Caco-2 (cell line): Measurements from ENCODE around the gene RACGAP1. TPM values are rescaled to one million over a fixed set of nuclear protein-coding genes. Genes with fewer than 3 reads are reported as not detected.

ENCODE experiments used
- BruUV-seq: library from RNA; stranded (reverse); fragments of 400-500 nt; replicated peaks from 2 replicates; lab custom pipeline; 2021; lab: Mats Ljungman, UMichigan
- CTCF ChIA-PET: fragments of 300-600 bp; sonication (Branson Sonifier 250); formaldehyde crosslinking; loops from one replicate; lab custom pipeline; 2022; ENCODE audit warnings: antibody characterized with exemption; lab: Charles Lee
- POLR2A ChIA-PET: fragments of 300-600 bp; sonication (Branson Sonifier 250); formaldehyde crosslinking; loops from one replicate; lab custom pipeline; 2022; ENCODE audit warnings: antibody characterized with exemption; lab: Charles Lee
- DNase-seq, 2 experiments: peaks; one replicate each; pipeline versions ENCODE4 v3.0.0 to v3.0.0-alpha.2; 2020 to 2022
- H3K27me3 ChIP-seq: replicated peaks from 2 replicates; pipeline ENCODE4 v1.6.0; 2011; ENCODE audit warnings: low read length; ENCODE audit not compliant: control insufficient read depth, insufficient read depth
- H3K36me3 ChIP-seq: 2 replicates; pipeline ENCODE4 v1.5.1; 2011; ENCODE audit warnings: low read length; ENCODE audit not compliant: control insufficient read depth, insufficient read depth
- H3K4me1 ChIP-seq: fragments of 250-450 bp; sonication (Bioruptor Pico); 2 replicates; pipeline ENCODE4 v1.5.1; 2020; ENCODE audit warnings: mild to moderate bottlenecking
- H3K4me3 ChIP-seq: 2 replicates; pipeline ENCODE4 v1.5.1; 2011; ENCODE audit warnings: low read depth, mild to moderate bottlenecking, control low read depth, low read length
- H3K9me3 ChIP-seq: fragments of 250-450 bp; sonication (Bioruptor Pico); 2 replicates; pipeline ENCODE4 v1.5.1; 2020; ENCODE audit warnings: mild to moderate bottlenecking, moderate library complexity
- H3K27ac Mint-ChIP-seq: one replicate; pipeline ENCODE4 v1.8.0; 2022; ENCODE audit warnings: mixed read lengths; ENCODE audit not compliant: unreplicated experiment
- H3K27me3 Mint-ChIP-seq: one replicate; pipeline ENCODE4 v1.8.0; 2022; ENCODE audit warnings: mixed read lengths; ENCODE audit not compliant: insufficient read depth, unreplicated experiment
- H3K36me3 Mint-ChIP-seq: one replicate; pipeline ENCODE4 v1.8.0; 2022; ENCODE audit warnings: mild to moderate bottlenecking, mixed read lengths; ENCODE audit not compliant: insufficient read depth, unreplicated experiment
- H3K4me1 Mint-ChIP-seq: one replicate; pipeline ENCODE4 v1.8.0; 2022; ENCODE audit warnings: low read depth, mixed read lengths; ENCODE audit not compliant: unreplicated experiment
- H3K4me3 Mint-ChIP-seq: one replicate; pipeline ENCODE4 v1.8.0; 2022; ENCODE audit warnings: mild to moderate bottlenecking, moderate library complexity, mixed read lengths; ENCODE audit not compliant: unreplicated experiment
- H3K9me3 Mint-ChIP-seq: one replicate; pipeline ENCODE4 v1.8.0; 2022; ENCODE audit warnings: mixed read lengths; ENCODE audit not compliant: unreplicated experiment
- CTCF ChIP-seq, 2 experiments: fragments of 200-600 bp in 1 of 2; IDR thresholded peaks; 1 replicate in 1 of 2; 2 replicates in 1 of 2; pipeline versions ENCODE4 v1.5.1 to v1.8.0; 2011 to 2022; ENCODE audit warnings: antibody characterized with exemption in 1 of 2, control low read depth in 1 of 2, inconsistent platforms in 1 of 2, low read depth in 1 of 2, low read length in 1 of 2, mild to moderate bottlenecking in 1 of 2, moderate library complexity in 1 of 2; ENCODE audit not compliant: insufficient read depth in 1 of 2, severe bottlenecking in 1 of 2, unreplicated experiment in 1 of 2
- intact Hi-C: fragments of 100-400 bp; cut with micrococcal nuclease; formaldehyde crosslinking; loops from one replicate; pipeline ENCODE4 v1.10.0; 2022; ENCODE audit not compliant: unreplicated experiment
- total RNA-seq: library from RNA; stranded (reverse); gene quantifications from 2 replicates; pipeline ENCODE4 v1.2.3, GENCODE V29; 2022

The RACGAP1 gene
- total RNA-seq, 1 experiment from 2014 or later: 131 TPM

GRCh38 chr12:49974677-49975317 is 50.5 kb downstream of the RACGAP1 start:
- DNase-seq: no peak
- no TSS peak for BruUV-seq
- no peaks in the 10 kb centered on the region for H3K9me3 Mint-ChIP-seq
- H3K4me1 Mint-ChIP-seq: peaks cover 7% of the 10 kb centered on the region
- no peaks in the 10 kb centered on the region for H3K27me3 ChIP-seq
- H3K4me3 ChIP-seq: no peak overlapping the region
- ChIA-PET CTCF (interaction anchor here (0.5 to 1.2 kb wide), 11 partner anchors 17 to 140 kb away, joined by 3 to 11 read pairs (median 3); no protein-coding TSS in a partner anchor), POLR2A (no interaction called here)
- H3K9me3 ChIP-seq: no peaks in the 10 kb centered on the region
- H3K4me1 ChIP-seq: no peaks in the 10 kb centered on the region; the same call in 1 of the 2 replicates
- no peak for TF ChIP-seq CTCF (IDR thresholded peaks at IDR 0.05; ENCODE audit: insufficient read depth in 1 of 2, low read depth in 1 of 2, low read length in 1 of 2, severe bottlenecking in 1 of 2, unreplicated experiment in 1 of 2)
- no peak overlapping the region for H3K4me3 Mint-ChIP-seq
- no peaks in the 10 kb centered on the region for H3K36me3 ChIP-seq
- no peaks in the 10 kb centered on the region for H3K36me3 Mint-ChIP-seq
- intact Hi-C loops: loop anchor here (2.0 kb wide), 1 partner anchor 82 kb away; the partner anchor contains the start of gene ASIC1
- H3K27me3 Mint-ChIP-seq: no peaks in the 10 kb centered on the region
- peak overlapping the region; percentile 61 for H3K27ac Mint-ChIP-seq

GRCh38 chr12:49974231-49974675 is 51.0 kb downstream of the RACGAP1 start:
- Mint-ChIP-seq H3K27ac (no peak overlapping the region), H3K36me3 (no peaks in the 10 kb centered on the region), H3K27me3 (no peaks in the 10 kb centered on the region), H3K4me1 (peaks cover 7% of the 10 kb centered on the region), H3K4me3 (no peak overlapping the region), H3K9me3 (no peaks in the 10 kb centered on the region)
- ChIA-PET CTCF (interaction anchor here (0.5 to 1.1 kb wide), 11 partner anchors 16 to 233 kb away, joined by 3 to 11 read pairs (median 3); partner anchors contain the start of gene TMBIM6), POLR2A (no interaction called here)
- H3K27me3 ChIP-seq: no peaks in the 10 kb centered on the region
- no peaks in the 10 kb centered on the region for H3K9me3 ChIP-seq
- TF ChIP-seq CTCF (IDR thresholded peaks at IDR 0.05; ENCODE audit: insufficient read depth in 1 of 2, low read depth in 1 of 2, low read length in 1 of 2, severe bottlenecking in 1 of 2, unreplicated experiment in 1 of 2): peak; percentile 48 to 59
- H3K4me1 ChIP-seq: no peaks in the 10 kb centered on the region; the same call in 1 of the 2 replicates
- no TSS peak for BruUV-seq
- peak in 1 of 2 experiments; percentile 68 for DNase-seq
- no peak overlapping the region for H3K4me3 ChIP-seq
- intact Hi-C loops: loop anchor here (2.0 kb wide), 1 partner anchor 83 kb away; the partner anchor contains the start of gene ASIC1
- no peaks in the 10 kb centered on the region for H3K36me3 ChIP-seq

GRCh38 chr12:49973361-49973830 is 51.9 kb downstream of the RACGAP1 start:
- Mint-ChIP-seq H3K4me1 (peaks cover 7% of the 10 kb centered on the region), H3K27me3 (no peaks in the 10 kb centered on the region), H3K27ac (no peak overlapping the region), H3K9me3 (no peaks in the 10 kb centered on the region), H3K36me3 (no peaks in the 10 kb centered on the region), H3K4me3 (no peak overlapping the region)
- no TSS peak for BruUV-seq
- TF ChIP-seq CTCF (IDR thresholded peaks at IDR 0.05; ENCODE audit: insufficient read depth in 1 of 2, low read depth in 1 of 2, low read length in 1 of 2, severe bottlenecking in 1 of 2, unreplicated experiment in 1 of 2): no peak
- Histone ChIP-seq H3K4me3 (no peak overlapping the region), H3K36me3 (no peaks in the 10 kb centered on the region), H3K4me1 (no peaks in the 10 kb centered on the region; the same call in 1 of the 2 replicates), H3K27me3 (no peaks in the 10 kb centered on the region), H3K9me3 (no peaks in the 10 kb centered on the region)
- no peak for DNase-seq
- CTCF ChIA-PET: interaction anchor here (1.0 to 1.1 kb wide), 2 partner anchors 83 to 106 kb away, joined by 3 to 11 read pairs; no protein-coding TSS in a partner anchor
- intact Hi-C loops: no loop called here
- POLR2A ChIA-PET: no interaction called here
